Measurements from ENCODE around the gene OPA1. TPM values are rescaled to one million over a fixed set of nuclear protein-coding genes. Genes with fewer than 3 reads are reported as not detected.

Gene OPA1
- total RNA-seq, 1 experiment from 2014 or later = 84.4 TPM

DNA sequence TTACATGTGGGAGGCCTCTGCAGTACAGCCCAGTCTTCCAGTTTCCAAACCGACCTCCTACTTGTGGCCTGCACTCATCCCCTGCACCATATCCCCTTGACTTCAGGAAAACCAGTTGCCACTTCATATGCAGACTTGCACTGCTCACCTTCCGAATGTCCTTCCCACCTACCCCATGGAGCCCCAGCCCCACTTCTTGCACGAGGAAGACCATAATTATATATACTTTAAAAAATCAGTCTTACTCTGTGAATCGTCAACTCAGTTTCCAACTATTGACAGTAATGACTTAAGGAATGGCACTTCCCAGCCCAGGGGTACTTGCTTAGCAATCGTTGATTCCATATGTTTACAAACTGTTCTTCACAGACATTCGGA is 136.1 kb downstream of the OPA1 start:
- no TSS peak for BruUV-seq (replicated peaks)

DNA sequence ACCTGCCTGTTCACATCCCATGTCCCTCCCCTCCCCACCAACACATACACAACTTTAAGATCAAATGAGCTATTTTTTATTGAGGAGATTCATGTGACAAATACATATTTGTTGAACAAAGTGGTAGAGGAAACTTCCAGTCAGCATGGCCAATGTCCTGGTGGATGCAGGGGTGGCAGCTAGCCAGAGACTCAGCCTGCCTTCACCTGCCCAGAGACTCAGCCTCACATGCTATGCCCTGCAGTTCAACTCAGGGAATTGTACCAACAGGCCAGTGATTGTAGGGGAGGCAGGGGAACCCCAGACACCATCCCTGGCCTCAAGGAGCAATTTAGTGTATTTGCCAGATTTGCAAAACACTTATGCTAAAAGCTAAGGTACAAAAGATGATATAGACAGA is 136.6 kb downstream of the OPA1 start:
- TF ChIP-seq EZH2 (IDR thresholded peaks at IDR 0.05; ENCODE audit: borderline replicate concordance, low read depth, low read length, poor library complexity, severe bottlenecking) = no peak
- TF ChIP-seq, protein P1, sequence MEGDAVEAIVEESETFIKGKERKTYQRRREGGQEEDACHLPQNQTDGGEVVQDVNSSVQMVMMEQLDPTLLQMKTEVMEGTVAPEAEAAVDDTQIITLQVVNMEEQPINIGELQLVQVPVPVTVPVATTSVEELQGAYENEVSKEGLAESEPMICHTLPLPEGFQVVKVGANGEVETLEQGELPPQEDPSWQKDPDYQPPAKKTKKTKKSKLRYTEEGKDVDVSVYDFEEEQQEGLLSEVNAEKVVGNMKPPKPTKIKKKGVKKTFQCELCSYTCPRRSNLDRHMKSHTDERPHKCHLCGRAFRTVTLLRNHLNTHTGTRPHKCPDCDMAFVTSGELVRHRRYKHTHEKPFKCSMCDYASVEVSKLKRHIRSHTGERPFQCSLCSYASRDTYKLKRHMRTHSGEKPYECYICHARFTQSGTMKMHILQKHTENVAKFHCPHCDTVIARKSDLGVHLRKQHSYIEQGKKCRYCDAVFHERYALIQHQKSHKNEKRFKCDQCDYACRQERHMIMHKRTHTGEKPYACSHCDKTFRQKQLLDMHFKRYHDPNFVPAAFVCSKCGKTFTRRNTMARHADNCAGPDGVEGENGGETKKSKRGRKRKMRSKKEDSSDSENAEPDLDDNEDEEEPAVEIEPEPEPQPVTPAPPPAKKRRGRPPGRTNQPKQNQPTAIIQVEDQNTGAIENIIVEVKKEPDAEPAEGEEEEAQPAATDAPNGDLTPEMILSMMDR (conservative IDR thresholded peaks at IDR 0.05; ENCODE audit: low read depth, low read length) = no peak
- H3K27ac ChIP-seq (ENCODE audit: low read depth, low read length, poor library complexity, severe bottlenecking) = no peak overlapping the region
- ChIA-PET CTCF (no interaction called here), POLR2A (ENCODE audit: low non-redundant PET) (no interaction called here)
- DNase-seq (ENCODE audit: low spot score) = no peak
- H3K4me3 ChIP-seq (ENCODE audit: low read depth, low read length, poor library complexity, severe bottlenecking) = no peak overlapping the region
- intact Hi-C loops (cut with micrococcal nuclease; ENCODE audit: unreplicated experiment) = no loop called here
- no TSS peak for BruUV-seq (replicated peaks)
- no peaks in the 10 kb centered on the region for H3K27me3 ChIP-seq (replicated peaks; ENCODE audit: insufficient read depth, low read depth, low read length, poor library complexity)
- H3K9me3 ChIP-seq (ENCODE audit: low read depth, low read length, poor library complexity, severe bottlenecking) = no peaks in the 10 kb centered on the region
- no peaks in the 10 kb centered on the region for H3K4me1 ChIP-seq (ENCODE audit: insufficient read depth, low read length, poor library complexity, severe bottlenecking)
- no peaks in the 10 kb centered on the region for H3K36me3 ChIP-seq (ENCODE audit: insufficient read depth, low read length, poor library complexity, severe bottlenecking)

More for the DNA sequence above, 136.1 kb downstream of the OPA1 start:
- no peaks in the 10 kb centered on the region for H3K9me3 ChIP-seq (ENCODE audit: low read depth, low read length, poor library complexity, severe bottlenecking)
- no peak for TF ChIP-seq EZH2 (IDR thresholded peaks at IDR 0.05; ENCODE audit: borderline replicate concordance, low read depth, low read length, poor library complexity, severe bottlenecking)
- TF ChIP-seq, protein P1 (conservative IDR thresholded peaks at IDR 0.05; ENCODE audit: low read depth, low read length) = no peak
- no peaks in the 10 kb centered on the region for H3K36me3 ChIP-seq (ENCODE audit: insufficient read depth, low read length, poor library complexity, severe bottlenecking)
- no peaks in the 10 kb centered on the region for H3K27me3 ChIP-seq (replicated peaks; ENCODE audit: insufficient read depth, low read depth, low read length, poor library complexity)
- no peak for DNase-seq (ENCODE audit: low spot score)
- no peak overlapping the region for H3K4me3 ChIP-seq (ENCODE audit: low read depth, low read length, poor library complexity, severe bottlenecking)
- no peak overlapping the region for H3K27ac ChIP-seq (ENCODE audit: low read depth, low read length, poor library complexity, severe bottlenecking)
- H3K4me1 ChIP-seq (ENCODE audit: insufficient read depth, low read length, poor library complexity, severe bottlenecking) = no peaks in the 10 kb centered on the region
- ChIA-PET CTCF (no interaction called here), POLR2A (ENCODE audit: low non-redundant PET) (interaction anchor here (0.6 kb wide), 1 partner anchor 709 kb away, joined by 8 read pairs; no protein-coding TSS in a partner anchor)
- intact Hi-C loops (cut with micrococcal nuclease; ENCODE audit: unreplicated experiment) = no loop called here

DNA sequence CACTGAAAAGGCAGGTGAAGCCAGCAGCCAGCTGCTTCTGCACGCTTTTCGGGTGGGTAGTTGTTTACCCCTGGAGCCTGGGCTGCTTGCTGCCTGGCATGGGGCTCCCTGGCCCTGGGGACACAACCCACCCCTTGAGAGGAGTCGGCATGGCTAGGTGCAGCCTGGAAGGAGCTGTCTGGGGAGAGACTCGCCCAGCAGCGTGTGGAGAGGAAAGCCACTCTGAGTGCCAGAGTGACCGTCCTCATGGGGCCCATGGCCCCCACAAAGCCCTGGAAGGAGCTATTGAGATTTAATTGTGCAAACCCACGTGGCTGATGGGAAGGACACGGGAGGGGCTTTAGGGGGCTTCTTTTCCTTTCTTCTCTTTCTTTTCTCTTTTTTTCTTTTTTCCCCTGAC is 137.5 kb downstream of the OPA1 start:
- intact Hi-C loops (cut with micrococcal nuclease; ENCODE audit: unreplicated experiment) = no loop called here
- Histone ChIP-seq H3K4me3 (ENCODE audit: low read depth, low read length, poor library complexity, severe bottlenecking) (no peak overlapping the region), H3K27ac (ENCODE audit: low read depth, low read length, poor library complexity, severe bottlenecking) (no peak overlapping the region), H3K27me3 (replicated peaks; ENCODE audit: insufficient read depth, low read depth, low read length, poor library complexity) (no peaks in the 10 kb centered on the region), H3K9me3 (ENCODE audit: low read depth, low read length, poor library complexity, severe bottlenecking) (no peaks in the 10 kb centered on the region), H3K36me3 (ENCODE audit: insufficient read depth, low read length, poor library complexity, severe bottlenecking) (no peaks in the 10 kb centered on the region), H3K4me1 (ENCODE audit: insufficient read depth, low read length, poor library complexity, severe bottlenecking) (no peaks in the 10 kb centered on the region)
- POLR2A ChIA-PET (ENCODE audit: low non-redundant PET) = no interaction called here
- no peak for DNase-seq (ENCODE audit: low spot score)
- CTCF ChIA-PET = no interaction called here
- no TSS peak for BruUV-seq (replicated peaks)
- TF ChIP-seq, protein P1 (conservative IDR thresholded peaks at IDR 0.05; ENCODE audit: low read depth, low read length) = no peak
- no peak for TF ChIP-seq EZH2 (IDR thresholded peaks at IDR 0.05; ENCODE audit: borderline replicate concordance, low read depth, low read length, poor library complexity, severe bottlenecking)

Measured in A673 (cell line).